ENCODE results near the gene SKAP2. TPM values are rescaled to one million over a fixed set of nuclear protein-coding genes. Genes with fewer than 3 reads are reported as not detected.

Gene SKAP2
- polyA plus RNA-seq, 1 donor (not counting 4 experiments of a cell fraction or from before 2014, with no cell fraction given) = 15.0 TPM

DNA sequence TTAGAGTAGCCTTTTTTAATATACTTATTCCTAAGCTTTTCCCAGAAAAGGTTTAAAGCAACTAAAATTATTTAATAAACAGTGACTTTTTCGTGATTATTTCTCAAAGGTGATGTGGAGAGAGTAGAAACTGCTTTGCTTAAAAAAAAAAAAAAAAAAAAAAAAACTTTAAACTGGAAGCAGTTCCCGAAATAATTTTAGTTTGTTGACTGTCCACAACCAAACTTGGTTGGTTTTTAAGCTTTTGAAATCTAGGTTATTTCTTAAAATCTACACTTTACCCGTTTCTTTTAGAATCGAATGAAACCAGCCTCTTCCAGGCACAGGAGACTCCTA, 7.3 kb downstream of the SKAP2 start:
- peaks cover 41% of the 10 kb centered on the region for H3K4me1 ChIP-seq (ENCODE audit: control insufficient read depth, extremely low read depth, insufficient read depth, low read length)
- H3K9me3 ChIP-seq (ENCODE audit: control insufficient read depth, low read depth, low read length) = no peaks in the 10 kb centered on the region
- H3K79me2 ChIP-seq (ENCODE audit: control insufficient read depth, insufficient read depth, low read length) = peaks cover 66% of the 10 kb centered on the region
- TF ChIP-seq, protein P1, sequence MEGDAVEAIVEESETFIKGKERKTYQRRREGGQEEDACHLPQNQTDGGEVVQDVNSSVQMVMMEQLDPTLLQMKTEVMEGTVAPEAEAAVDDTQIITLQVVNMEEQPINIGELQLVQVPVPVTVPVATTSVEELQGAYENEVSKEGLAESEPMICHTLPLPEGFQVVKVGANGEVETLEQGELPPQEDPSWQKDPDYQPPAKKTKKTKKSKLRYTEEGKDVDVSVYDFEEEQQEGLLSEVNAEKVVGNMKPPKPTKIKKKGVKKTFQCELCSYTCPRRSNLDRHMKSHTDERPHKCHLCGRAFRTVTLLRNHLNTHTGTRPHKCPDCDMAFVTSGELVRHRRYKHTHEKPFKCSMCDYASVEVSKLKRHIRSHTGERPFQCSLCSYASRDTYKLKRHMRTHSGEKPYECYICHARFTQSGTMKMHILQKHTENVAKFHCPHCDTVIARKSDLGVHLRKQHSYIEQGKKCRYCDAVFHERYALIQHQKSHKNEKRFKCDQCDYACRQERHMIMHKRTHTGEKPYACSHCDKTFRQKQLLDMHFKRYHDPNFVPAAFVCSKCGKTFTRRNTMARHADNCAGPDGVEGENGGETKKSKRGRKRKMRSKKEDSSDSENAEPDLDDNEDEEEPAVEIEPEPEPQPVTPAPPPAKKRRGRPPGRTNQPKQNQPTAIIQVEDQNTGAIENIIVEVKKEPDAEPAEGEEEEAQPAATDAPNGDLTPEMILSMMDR (optimal IDR thresholded peaks at IDR 0.05 in 1 of 3, IDR thresholded peaks at IDR 0.05 in 1 of 3, conservative IDR thresholded peaks at IDR 0.05 in 1 of 3; ENCODE audit: extremely low read depth in 1 of 3, insufficient read depth in 2 of 3, low read length in 3 of 3) = no peak
- no peak for TF ChIP-seq EZH2 (IDR thresholded peaks at IDR 0.05; ENCODE audit: low read length)
- H3K9ac ChIP-seq (ENCODE audit: control insufficient read depth, extremely low read depth, insufficient read depth, low read length) = peak overlapping the region; percentile 79
- H3K27ac ChIP-seq (ENCODE audit: control insufficient read depth, insufficient read depth, low read length) = peak overlapping the region; percentile 84
- dilution Hi-C loops (cut with MboI; ENCODE audit: extremely low pct_ligation_motif_present, low sequenced_read_pairs) = loop anchor here (25.0 kb wide), 1 partner anchor 230 kb away; the partner anchor contains the start of gene HOXA1
- H2AFZ ChIP-seq (ENCODE audit: control insufficient read depth, low read length) = no peak overlapping the region
- no peaks in the 10 kb centered on the region for H3K27me3 ChIP-seq (ENCODE audit: control insufficient read depth, extremely low read depth, insufficient read depth, low read length)
- no peaks in the 10 kb centered on the region for H3K36me3 ChIP-seq (ENCODE audit: control insufficient read depth in 2 of 2, extremely low read depth in 1 of 2, insufficient read depth in 2 of 2, low read length in 2 of 2)
- H3K4me2 ChIP-seq (ENCODE audit: control insufficient read depth, extremely low read depth, insufficient read depth, low read depth, low read length) = peak overlapping the region; percentile 95
- no peaks in the 10 kb centered on the region for H3K9me1 ChIP-seq (ENCODE audit: control insufficient read depth, extremely low read depth, insufficient read depth, low read length)
- no peaks in the 10 kb centered on the region for H4K20me1 ChIP-seq (ENCODE audit: control insufficient read depth, extremely low read depth, insufficient read depth, low read length)
- DNase-seq (ENCODE audit: low read depth, low spot score) (no peak), FAIRE-seq (no peak)
- peak overlapping the region in 2 of 3 experiments; percentile 28 to 64 for H3K4me3 ChIP-seq (ENCODE audit: control insufficient read depth in 2 of 3, extremely low read depth in 1 of 3, insufficient read depth in 2 of 3, low read depth in 1 of 3, low read length in 3 of 3)

GRCh38 chr7:26856176-26856985, 8.0 kb downstream of the SKAP2 start:
- Histone ChIP-seq H3K4me3 (ENCODE audit: control insufficient read depth in 2 of 3, extremely low read depth in 1 of 3, insufficient read depth in 2 of 3, low read depth in 1 of 3, low read length in 3 of 3) (peak overlapping the region in 2 of 3 experiments; percentile 28 to 39), H3K27me3 (ENCODE audit: control insufficient read depth, extremely low read depth, insufficient read depth, low read length) (no peaks in the 10 kb centered on the region), H3K9me3 (ENCODE audit: control insufficient read depth, low read depth, low read length) (no peaks in the 10 kb centered on the region), H3K9ac (ENCODE audit: control insufficient read depth, extremely low read depth, insufficient read depth, low read length) (peak overlapping the region; percentile 79), H2AFZ (ENCODE audit: control insufficient read depth, low read length) (no peak overlapping the region), H3K4me1 (ENCODE audit: control insufficient read depth, extremely low read depth, insufficient read depth, low read length) (peaks cover 36% of the 10 kb centered on the region), H4K20me1 (ENCODE audit: control insufficient read depth, extremely low read depth, insufficient read depth, low read length) (no peaks in the 10 kb centered on the region), H3K36me3 (ENCODE audit: control insufficient read depth in 2 of 2, extremely low read depth in 1 of 2, insufficient read depth in 2 of 2, low read length in 2 of 2) (no peaks in the 10 kb centered on the region), H3K79me2 (ENCODE audit: control insufficient read depth, insufficient read depth, low read length) (peaks cover 59% of the 10 kb centered on the region), H3K9me1 (ENCODE audit: control insufficient read depth, extremely low read depth, insufficient read depth, low read length) (no peaks in the 10 kb centered on the region), H3K4me2 (ENCODE audit: control insufficient read depth, extremely low read depth, insufficient read depth, low read depth, low read length) (peak overlapping the region; percentile 95), H3K27ac (ENCODE audit: control insufficient read depth, insufficient read depth, low read length) (peak overlapping the region; percentile 84)
- dilution Hi-C loops (cut with MboI; ENCODE audit: extremely low pct_ligation_motif_present, low sequenced_read_pairs) = loop anchor here (25.0 kb wide), 1 partner anchor 231 kb away; the partner anchor contains the start of gene HOXA1
- FAIRE-seq (peak; percentile 48), DNase-seq (ENCODE audit: low read depth, low spot score) (no peak)
- TF ChIP-seq, protein P1 (optimal IDR thresholded peaks at IDR 0.05 in 1 of 3, IDR thresholded peaks at IDR 0.05 in 1 of 3, conservative IDR thresholded peaks at IDR 0.05 in 1 of 3; ENCODE audit: extremely low read depth in 1 of 3, insufficient read depth in 2 of 3, low read length in 3 of 3) = no peak
- TF ChIP-seq EZH2 (IDR thresholded peaks at IDR 0.05; ENCODE audit: low read length) = no peak

Data from keratinocyte (primary cell).